GM12891 (cell line): ENCODE data around the gene SEZ6L2.

Experiments used
- PAX5 ChIP-seq: IDR thresholded peaks from 2 replicates; pipeline ENCODE4 v1.6.1; 2011; ENCODE audit warnings: low read length, moderate library complexity, mild to moderate bottlenecking; ENCODE audit not compliant: insufficient read depth, severe bottlenecking
- POLR2A ChIP-seq: IDR thresholded peaks from 2 replicates; pipeline ENCODE4 v1.6.1; 2011; ENCODE audit warnings: low read depth, low read length, control low read depth
- POLR2AphosphoS5 ChIP-seq: IDR thresholded peaks from 2 replicates; pipeline ENCODE4 v1.6.1; 2011; ENCODE audit warnings: low read depth, low read length, control low read depth
- POU2F2 ChIP-seq: IDR thresholded peaks from 2 replicates; pipeline ENCODE4 v1.6.1; 2011; ENCODE audit warnings: low read depth, mild to moderate bottlenecking, control low read depth, low read length, moderate library complexity
- SPI1 ChIP-seq: IDR thresholded peaks from 2 replicates; pipeline ENCODE4 v1.6.1; 2011; ENCODE audit warnings: low read depth, low read length, control low read depth
- TAF1 ChIP-seq: IDR thresholded peaks from 2 replicates; pipeline ENCODE4 v1.6.1; 2011; ENCODE audit warnings: low read depth, low read length, control low read depth

DNA sequence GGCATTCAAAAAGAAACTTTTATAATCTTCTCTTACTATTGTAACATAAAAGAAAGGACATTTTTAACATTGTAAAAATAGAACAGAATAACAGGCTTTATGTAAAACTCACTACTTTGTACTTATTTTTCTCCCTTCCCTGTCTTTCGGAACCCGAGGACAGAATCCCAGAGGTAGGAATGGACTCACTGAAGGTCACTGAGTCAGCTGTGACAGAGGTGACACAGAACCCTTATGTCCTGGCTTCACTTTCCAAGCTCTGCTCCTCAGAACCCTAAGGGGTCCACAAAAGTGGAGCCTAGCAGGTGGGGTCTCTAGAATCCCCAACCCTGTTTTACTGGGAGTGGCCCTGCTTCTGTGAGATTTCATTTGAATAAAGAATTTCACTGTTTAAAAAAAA is 23.0 kb upstream of the SEZ6L2 start:
- TF ChIP-seq POLR2A (no peak), POLR2AphosphoS5 (no peak), SPI1 (no peak), TAF1 (no peak), PAX5 (no peak), POU2F2 (no peak)
